GM12875 (cell line): ENCODE measurements around the gene ITGB1BP1.
"Not testable (repeated sequence)": the region's sequence is repeated elsewhere in the genome, so short reads cannot be mapped to it uniquely, and the experiment has no call there.

Source experiments
- H3K4me3 ChIP-seq: one replicate; pipeline ENCODE4 v1.5.1; 2011; ENCODE audit warnings: low read depth, low read length, control low read depth
- CTCF ChIP-seq: IDR thresholded peaks from 2 replicates; pipeline ENCODE4 v1.5.1; 2011; ENCODE audit warnings: low read depth, mild to moderate bottlenecking, control low read depth, inconsistent platforms, low read length, moderate library complexity, borderline replicate concordance; ENCODE audit not compliant: insufficient read depth

ITGB1BP1 gene

GRCh38 chr2:9400268-9401058, 22.9 kb downstream of the ITGB1BP1 start:
- TF ChIP-seq CTCF = no peak
- no peak overlapping the region for H3K4me3 ChIP-seq

GRCh38 chr2:9398881-9399780, 24.2 kb downstream of the ITGB1BP1 start:
- H3K4me3 ChIP-seq = no peak overlapping the region
- no peak for TF ChIP-seq CTCF

- not testable (repeated sequence) for H3K4me3 ChIP-seq
Observed at GRCh38 chr2:9398251-9398650, 25.1 kb downstream of the ITGB1BP1 start.

- no peak overlapping the region for H3K4me3 ChIP-seq
- no peak for TF ChIP-seq CTCF
Observed at GRCh38 chr2:9397201-9397600, 26.1 kb downstream of the ITGB1BP1 start.

GRCh38 chr2:9394816-9395215, 28.5 kb downstream of the ITGB1BP1 start:
- TF ChIP-seq CTCF = no peak
- no peak overlapping the region for H3K4me3 ChIP-seq

- TF ChIP-seq CTCF = no peak
- no peak overlapping the region for H3K4me3 ChIP-seq
Observed at GRCh38 chr2:9392898-9393765, 30.2 kb downstream of the ITGB1BP1 start.
